Stimulated activated CD4-positive, alpha-beta T cell treated with anti-CD3 and anti-CD28 coated beads, Interleukin-1b, Interleukin-23, amount 100 ng/mL, for 24 hours (primary cell): Measurements from ENCODE around the gene CENATAC.
"Not testable (repeated sequence)": the region's sequence is repeated elsewhere in the genome, so short reads cannot be mapped to it uniquely, and the experiment has no call there.

Experiments
- DNase-seq, 4 experiments: peaks; one replicate each; pipeline ENCODE4 v3.0.0-alpha.2; 2020; ENCODE audit warnings: low read depth in 4 of 4, low spot score in 1 of 4

The CENATAC gene

GRCh38 chr11:118997627-118998387, at the start of gene CENATAC:
TSS of gene CENATAC (plus strand) at chr11:118998138. CDS start at chr11:118998198, 60 bp downstream.
- peak; percentile 91 to 95 (median 93) for DNase-seq

GRCh38 chr11:118953265-118953664, 44.7 kb upstream of the CENATAC start:
- no peak for DNase-seq

GRCh38 chr11:118953976-118954375, 44.0 kb upstream of the CENATAC start:
- DNase-seq, result not testable (repeated sequence)

GRCh38 chr11:118956094-118956846, 41.7 kb upstream of the CENATAC start, which contains the start of gene UPK2:
TSS of gene UPK2 (plus strand) at chr11:118956298. CDS start at chr11:118956351, 53 bp downstream.
- peak; percentile 81 to 88 (median 84) for DNase-seq

- DNase-seq, result no peak
Measured at GRCh38 chr11:118956847-118957469, 41.0 kb upstream of the CENATAC start.

- no peak for DNase-seq
Measured at GRCh38 chr11:118957549-118957948, 40.4 kb upstream of the CENATAC start.

GRCh38 chr11:118957968-118958367, 40.0 kb upstream of the CENATAC start:
- no peak for DNase-seq

GRCh38 chr11:118958577-118958976, 39.4 kb upstream of the CENATAC start:
- no peak for DNase-seq

GRCh38 chr11:118961189-118961588, 36.7 kb upstream of the CENATAC start:
- DNase-seq, result no peak

GRCh38 chr11:118961591-118961990, 36.3 kb upstream of the CENATAC start:
- DNase-seq, result no peak

GRCh38 chr11:118969508-118969907, 28.4 kb upstream of the CENATAC start:
- DNase-seq, result not testable (repeated sequence)

GRCh38 chr11:118971646-118972045, 26.3 kb upstream of the CENATAC start, which contains the start of gene FOXR1:
TSS of gene FOXR1 (plus strand) at chr11:118971761. CDS start at chr11:118971932, 171 bp downstream.
- no peak for DNase-seq

- DNase-seq, result no peak
Measured at GRCh38 chr11:118973985-118974384, 24.0 kb upstream of the CENATAC start.

- DNase-seq, result no peak
Measured at GRCh38 chr11:118975771-118976709, 21.9 kb upstream of the CENATAC start.

GRCh38 chr11:118979434-118979833, 18.5 kb upstream of the CENATAC start:
- no peak for DNase-seq

- DNase-seq, result no peak
Measured at GRCh38 chr11:118980191-118980881, 17.6 kb upstream of the CENATAC start.

GRCh38 chr11:118984337-118984736, 13.6 kb upstream of the CENATAC start:
- not testable (repeated sequence) for DNase-seq

- DNase-seq, result no peak
Measured at GRCh38 chr11:118984825-118985224, 13.1 kb upstream of the CENATAC start.

- no peak for DNase-seq
Measured at GRCh38 chr11:118988280-118988679, 9.7 kb upstream of the CENATAC start.

- not testable (repeated sequence) for DNase-seq
Measured at GRCh38 chr11:118991486-118992038, 6.4 kb upstream of the CENATAC start.
